ENCODE data around the gene PPP1R37. TPM values are rescaled to one million over a fixed set of nuclear protein-coding genes. Genes with fewer than 3 reads are reported as not detected.

The PPP1R37 gene
- total and polyA plus RNA-seq, 2 donors (not counting 1 experiment from before 2014, with no cell fraction given), result 11.3 to 36.0 TPM

GRCh38 chr19:45156011-45156630 lies 63.1 kb downstream of the PPP1R37 start:
- Histone ChIP-seq H2AFZ (ENCODE audit: low read length) (no peak overlapping the region), H3K27me3 (ENCODE audit: control insufficient read depth, insufficient read depth, low read length) (peaks cover 13% of the 10 kb centered on the region), H3K4me3 (replicated peaks in 1 of 4; ENCODE audit: control extremely low read depth in 1 of 4, insufficient read depth in 1 of 4, low read depth in 3 of 4, low read length in 4 of 4) (no peak overlapping the region), H3K79me2 (ENCODE audit: control insufficient read depth, insufficient read depth, low read length) (no peaks in the 10 kb centered on the region), H4K20me1 (ENCODE audit: control insufficient read depth, extremely low read depth, insufficient read depth, low read length) (no peaks in the 10 kb centered on the region), H3K4me2 (ENCODE audit: extremely low read depth, insufficient read depth, low read length) (no peak overlapping the region), H3K27ac (ENCODE audit: insufficient read depth, low read length) (no peak overlapping the region), H3K4me1 (ENCODE audit: control insufficient read depth, extremely low read depth, insufficient read depth, low read length) (peaks cover 12% of the 10 kb centered on the region), H3K36me3 (ENCODE audit: control insufficient read depth, insufficient read depth, low read length) (no peaks in the 10 kb centered on the region), H3K9me3 (ENCODE audit: control insufficient read depth, insufficient read depth, low read depth, low read length) (no peaks in the 10 kb centered on the region), H3K9ac (ENCODE audit: insufficient read depth, low read length) (no peak overlapping the region)
- no peak for DNase-seq (ENCODE audit: low read depth in 2 of 2)
- TF ChIP-seq EZH2 (IDR thresholded peaks at IDR 0.05; ENCODE audit: low read length, missing control alignments) (no peak), CTCF (conservative IDR thresholded peaks at IDR 0.05 in 1 of 2, IDR thresholded peaks at IDR 0.05 in 1 of 2; ENCODE audit: low read depth in 1 of 2, low read length in 2 of 2) (no peak)

GRCh38 chr19:45156751-45157150 lies 63.8 kb downstream of the PPP1R37 start:
- H3K36me3 ChIP-seq (ENCODE audit: control insufficient read depth, insufficient read depth, low read length), result no peaks in the 10 kb centered on the region
- no peaks in the 10 kb centered on the region for H4K20me1 ChIP-seq (ENCODE audit: control insufficient read depth, extremely low read depth, insufficient read depth, low read length)
- no peak overlapping the region for H3K4me2 ChIP-seq (ENCODE audit: extremely low read depth, insufficient read depth, low read length)
- no peak overlapping the region for H3K4me3 ChIP-seq (replicated peaks in 1 of 4; ENCODE audit: control extremely low read depth in 1 of 4, insufficient read depth in 1 of 4, low read depth in 3 of 4, low read length in 4 of 4)
- DNase-seq (ENCODE audit: low read depth in 2 of 2), result no peak
- no peak overlapping the region for H3K9ac ChIP-seq (ENCODE audit: insufficient read depth, low read length)
- no peaks in the 10 kb centered on the region for H3K9me3 ChIP-seq (ENCODE audit: control insufficient read depth, insufficient read depth, low read depth, low read length)
- H3K79me2 ChIP-seq (ENCODE audit: control insufficient read depth, insufficient read depth, low read length), result no peaks in the 10 kb centered on the region
- H3K27me3 ChIP-seq (ENCODE audit: control insufficient read depth, insufficient read depth, low read length), result peaks cover 15% of the 10 kb centered on the region
- no peak for TF ChIP-seq CTCF (conservative IDR thresholded peaks at IDR 0.05 in 1 of 2, IDR thresholded peaks at IDR 0.05 in 1 of 2; ENCODE audit: low read depth in 1 of 2, low read length in 2 of 2)
- no peak for TF ChIP-seq EZH2 (IDR thresholded peaks at IDR 0.05; ENCODE audit: low read length, missing control alignments)
- H3K4me1 ChIP-seq (ENCODE audit: control insufficient read depth, extremely low read depth, insufficient read depth, low read length), result peaks cover 12% of the 10 kb centered on the region
- no peak overlapping the region for H2AFZ ChIP-seq (ENCODE audit: low read length)
- H3K27ac ChIP-seq (ENCODE audit: insufficient read depth, low read length), result no peak overlapping the region

DNA sequence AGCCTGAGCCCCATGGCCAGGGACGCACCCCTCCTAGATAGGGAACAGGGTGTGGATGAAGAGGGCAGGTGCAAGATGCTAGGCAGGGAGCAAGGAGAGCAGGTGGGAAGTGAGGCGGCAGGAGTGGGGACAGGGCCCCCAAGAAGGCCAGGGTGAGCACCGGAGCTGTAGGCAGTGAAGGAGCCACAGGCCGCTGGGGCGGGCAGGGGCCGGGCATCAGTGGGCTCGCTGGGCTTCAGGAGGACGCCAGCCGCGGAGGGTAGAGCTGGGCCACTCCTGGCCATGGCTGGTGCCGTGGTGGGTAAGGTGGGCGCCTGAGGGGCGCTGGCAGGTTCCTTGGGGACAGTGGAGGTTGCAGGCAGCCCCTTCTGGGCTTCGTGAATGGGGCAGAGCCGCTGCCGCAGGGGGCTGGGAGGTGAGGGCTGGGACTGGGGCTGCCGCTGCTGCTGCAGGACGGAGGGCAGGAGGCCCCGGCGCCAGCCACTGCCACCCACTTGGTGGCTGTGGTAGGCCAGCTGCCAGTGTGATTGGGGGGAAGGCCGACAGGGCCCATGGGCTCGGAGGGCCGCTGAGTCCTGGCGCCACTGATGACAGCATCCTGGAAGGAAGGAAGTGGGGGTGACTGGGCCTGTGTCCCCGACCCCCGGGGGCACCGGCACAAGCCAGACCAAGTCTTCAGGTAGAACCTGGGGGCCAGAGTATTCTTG lies 65.7 kb downstream of the PPP1R37 start:
- no peak overlapping the region for H3K4me3 ChIP-seq (replicated peaks in 1 of 4; ENCODE audit: control extremely low read depth in 1 of 4, insufficient read depth in 1 of 4, low read depth in 3 of 4, low read length in 4 of 4)
- H3K4me1 ChIP-seq (ENCODE audit: control insufficient read depth, extremely low read depth, insufficient read depth, low read length), result peaks cover 3% of the 10 kb centered on the region
- H3K36me3 ChIP-seq (ENCODE audit: control insufficient read depth, insufficient read depth, low read length), result no peaks in the 10 kb centered on the region
- no peak for DNase-seq (ENCODE audit: low read depth in 2 of 2)
- no peak for TF ChIP-seq CTCF (conservative IDR thresholded peaks at IDR 0.05 in 1 of 2, IDR thresholded peaks at IDR 0.05 in 1 of 2; ENCODE audit: low read depth in 1 of 2, low read length in 2 of 2)
- no peak for TF ChIP-seq EZH2 (IDR thresholded peaks at IDR 0.05; ENCODE audit: low read length, missing control alignments)
- H2AFZ ChIP-seq (ENCODE audit: low read length), result no peak overlapping the region
- H3K9ac ChIP-seq (ENCODE audit: insufficient read depth, low read length), result no peak overlapping the region
- H3K27me3 ChIP-seq (ENCODE audit: control insufficient read depth, insufficient read depth, low read length), result peaks cover 9% of the 10 kb centered on the region
- no peaks in the 10 kb centered on the region for H4K20me1 ChIP-seq (ENCODE audit: control insufficient read depth, extremely low read depth, insufficient read depth, low read length)
- no peak overlapping the region for H3K4me2 ChIP-seq (ENCODE audit: extremely low read depth, insufficient read depth, low read length)
- H3K9me3 ChIP-seq (ENCODE audit: control insufficient read depth, insufficient read depth, low read depth, low read length), result no peaks in the 10 kb centered on the region
- H3K79me2 ChIP-seq (ENCODE audit: control insufficient read depth, insufficient read depth, low read length), result no peaks in the 10 kb centered on the region
- H3K27ac ChIP-seq (ENCODE audit: insufficient read depth, low read length), result no peak overlapping the region

Data from fibroblast of lung (primary cell).